ENCODE measurements around the gene FADS3. TPM values are rescaled to one million over a fixed set of nuclear protein-coding genes. Genes with fewer than 3 reads are reported as not detected.
A peak's percentile ranks its signal among the peaks of the same experiment; 100 is the strongest.

Gene FADS3
- total RNA-seq, 1 experiment from 2014 or later, result 39.5 TPM

GRCh38 chr11:61874377-61874809, 17.0 kb downstream of the FADS3 start:
- no peak overlapping the region for H3K27ac ChIP-seq (ENCODE audit: low read length)
- H4K20me1 ChIP-seq (ENCODE audit: insufficient read depth, low read depth, low read length), result no peaks in the 10 kb centered on the region
- no peak overlapping the region for H3K4me2 ChIP-seq (ENCODE audit: low read depth, low read length, poor library complexity, severe bottlenecking)
- no peak overlapping the region for H2AFZ ChIP-seq (ENCODE audit: low read length)
- no peaks in the 10 kb centered on the region for H3K27me3 ChIP-seq (ENCODE audit: low read length)
- H3K79me2 ChIP-seq (ENCODE audit: low read length), result no peaks in the 10 kb centered on the region
- H3K36me3 ChIP-seq (ENCODE audit: insufficient read depth, low read length), result no peaks in the 10 kb centered on the region
- H3K9ac ChIP-seq (ENCODE audit: low read length), result no peak overlapping the region
- peaks cover 14% of the 10 kb centered on the region for H3K4me1 ChIP-seq (ENCODE audit: low read length)
- no peak overlapping the region for H3K4me3 ChIP-seq (ENCODE audit: low read length)
- no peaks in the 10 kb centered on the region for H3K9me2 ChIP-seq (replicated peaks; ENCODE audit: insufficient read depth, low read length)
- DNase-seq, result no peak
- no peaks in the 10 kb centered on the region for H3K9me3 ChIP-seq (ENCODE audit: low read length)

- Histone ChIP-seq H2AFZ (ENCODE audit: low read length) (no peak overlapping the region), H3K36me3 (ENCODE audit: insufficient read depth, low read length) (no peaks in the 10 kb centered on the region), H3K4me3 (ENCODE audit: low read length) (no peak overlapping the region), H3K4me1 (ENCODE audit: low read length) (peaks cover 12% of the 10 kb centered on the region), H3K27me3 (ENCODE audit: low read length) (no peaks in the 10 kb centered on the region), H4K20me1 (ENCODE audit: insufficient read depth, low read depth, low read length) (no peaks in the 10 kb centered on the region), H3K79me2 (ENCODE audit: low read length) (no peaks in the 10 kb centered on the region), H3K9me2 (replicated peaks; ENCODE audit: insufficient read depth, low read length) (no peaks in the 10 kb centered on the region), H3K9me3 (ENCODE audit: low read length) (no peaks in the 10 kb centered on the region), H3K4me2 (ENCODE audit: low read depth, low read length, poor library complexity, severe bottlenecking) (no peak overlapping the region), H3K27ac (ENCODE audit: low read length) (no peak overlapping the region), H3K9ac (ENCODE audit: low read length) (no peak overlapping the region)
- no peak for DNase-seq
These were observed 17.6 kb downstream of the FADS3 start for GRCh38 chr11:61873588-61874376.

- DNase-seq, result no peak
- Histone ChIP-seq H2AFZ (ENCODE audit: low read length) (no peak overlapping the region), H3K4me2 (ENCODE audit: low read depth, low read length, poor library complexity, severe bottlenecking) (no peak overlapping the region), H3K4me3 (ENCODE audit: low read length) (no peak overlapping the region), H3K9ac (ENCODE audit: low read length) (no peak overlapping the region), H3K9me2 (replicated peaks; ENCODE audit: insufficient read depth, low read length) (no peaks in the 10 kb centered on the region), H3K4me1 (ENCODE audit: low read length) (peaks cover 12% of the 10 kb centered on the region), H3K27me3 (ENCODE audit: low read length) (no peaks in the 10 kb centered on the region), H3K36me3 (ENCODE audit: insufficient read depth, low read length) (no peaks in the 10 kb centered on the region), H3K79me2 (ENCODE audit: low read length) (no peaks in the 10 kb centered on the region), H3K9me3 (ENCODE audit: low read length) (no peaks in the 10 kb centered on the region), H4K20me1 (ENCODE audit: insufficient read depth, low read depth, low read length) (no peaks in the 10 kb centered on the region), H3K27ac (ENCODE audit: low read length) (no peak overlapping the region)
These were observed 18.3 kb downstream of the FADS3 start for GRCh38 chr11:61872935-61873565.

GRCh38 chr11:61871158-61871597, 20.2 kb downstream of the FADS3 start:
- Histone ChIP-seq H3K9me3 (ENCODE audit: low read length) (no peaks in the 10 kb centered on the region), H3K79me2 (ENCODE audit: low read length) (no peaks in the 10 kb centered on the region), H3K4me3 (ENCODE audit: low read length) (peak overlapping the region; percentile 39; the same call in 1 of the 2 replicates), H3K27me3 (ENCODE audit: low read length) (no peaks in the 10 kb centered on the region), H3K27ac (ENCODE audit: low read length) (no peak overlapping the region), H3K9ac (ENCODE audit: low read length) (peak overlapping the region; percentile 48), H3K36me3 (ENCODE audit: insufficient read depth, low read length) (no peaks in the 10 kb centered on the region), H3K4me1 (ENCODE audit: low read length) (peaks cover 12% of the 10 kb centered on the region), H4K20me1 (ENCODE audit: insufficient read depth, low read depth, low read length) (peaks cover 4% of the 10 kb centered on the region; the same call in 1 of the 2 replicates), H3K4me2 (ENCODE audit: low read depth, low read length, poor library complexity, severe bottlenecking) (peak overlapping the region; percentile 66), H3K9me2 (replicated peaks; ENCODE audit: insufficient read depth, low read length) (no peaks in the 10 kb centered on the region), H2AFZ (ENCODE audit: low read length) (peak overlapping the region; percentile 81)
- DNase-seq, result peak; percentile 91

GRCh38 chr11:61870541-61871031, 20.8 kb downstream of the FADS3 start:
- Histone ChIP-seq H3K79me2 (ENCODE audit: low read length) (no peaks in the 10 kb centered on the region), H3K9me2 (replicated peaks; ENCODE audit: insufficient read depth, low read length) (no peaks in the 10 kb centered on the region), H4K20me1 (ENCODE audit: insufficient read depth, low read depth, low read length) (peaks cover 4% of the 10 kb centered on the region; the same call in 1 of the 2 replicates), H2AFZ (ENCODE audit: low read length) (no peak overlapping the region), H3K27ac (ENCODE audit: low read length) (no peak overlapping the region), H3K4me3 (ENCODE audit: low read length) (no peak overlapping the region), H3K4me2 (ENCODE audit: low read depth, low read length, poor library complexity, severe bottlenecking) (no peak overlapping the region), H3K9me3 (ENCODE audit: low read length) (no peaks in the 10 kb centered on the region), H3K36me3 (ENCODE audit: insufficient read depth, low read length) (no peaks in the 10 kb centered on the region), H3K27me3 (ENCODE audit: low read length) (no peaks in the 10 kb centered on the region), H3K9ac (ENCODE audit: low read length) (no peak overlapping the region), H3K4me1 (ENCODE audit: low read length) (peaks cover 12% of the 10 kb centered on the region)
- no peak for DNase-seq

GRCh38 chr11:61869708-61870451, 21.5 kb downstream of the FADS3 start:
- Histone ChIP-seq H3K9me3 (ENCODE audit: low read length) (no peaks in the 10 kb centered on the region), H3K4me2 (ENCODE audit: low read depth, low read length, poor library complexity, severe bottlenecking) (no peak overlapping the region), H3K79me2 (ENCODE audit: low read length) (no peaks in the 10 kb centered on the region), H2AFZ (ENCODE audit: low read length) (no peak overlapping the region), H3K27ac (ENCODE audit: low read length) (no peak overlapping the region), H4K20me1 (ENCODE audit: insufficient read depth, low read depth, low read length) (peaks cover 4% of the 10 kb centered on the region; the same call in 1 of the 2 replicates), H3K9me2 (replicated peaks; ENCODE audit: insufficient read depth, low read length) (no peaks in the 10 kb centered on the region), H3K9ac (ENCODE audit: low read length) (no peak overlapping the region), H3K4me1 (ENCODE audit: low read length) (peaks cover 12% of the 10 kb centered on the region), H3K27me3 (ENCODE audit: low read length) (no peaks in the 10 kb centered on the region), H3K4me3 (ENCODE audit: low read length) (no peak overlapping the region), H3K36me3 (ENCODE audit: insufficient read depth, low read length) (no peaks in the 10 kb centered on the region)
- no peak for DNase-seq

- H3K9me3 ChIP-seq (ENCODE audit: low read length), result no peaks in the 10 kb centered on the region
- no peaks in the 10 kb centered on the region for H3K36me3 ChIP-seq (ENCODE audit: insufficient read depth, low read length)
- H3K4me3 ChIP-seq (ENCODE audit: low read length), result no peak overlapping the region
- no peaks in the 10 kb centered on the region for H3K27me3 ChIP-seq (ENCODE audit: low read length)
- no peak overlapping the region for H2AFZ ChIP-seq (ENCODE audit: low read length)
- peaks cover 4% of the 10 kb centered on the region; the same call in 1 of the 2 replicates for H4K20me1 ChIP-seq (ENCODE audit: insufficient read depth, low read depth, low read length)
- no peak overlapping the region for H3K9ac ChIP-seq (ENCODE audit: low read length)
- no peak for DNase-seq
- H3K9me2 ChIP-seq (replicated peaks; ENCODE audit: insufficient read depth, low read length), result no peaks in the 10 kb centered on the region
- no peak overlapping the region for H3K4me2 ChIP-seq (ENCODE audit: low read depth, low read length, poor library complexity, severe bottlenecking)
- H3K4me1 ChIP-seq (ENCODE audit: low read length), result peaks cover 12% of the 10 kb centered on the region
- H3K27ac ChIP-seq (ENCODE audit: low read length), result no peak overlapping the region
- no peaks in the 10 kb centered on the region for H3K79me2 ChIP-seq (ENCODE audit: low read length)
These were observed 22.0 kb downstream of the FADS3 start for GRCh38 chr11:61869429-61869707.

Data from Karpas-422 (cell line).